Panc1 (cell line): ENCODE measurements around the gene PCDHGA5. TPM values are rescaled to one million over a fixed set of nuclear protein-coding genes. Genes with fewer than 3 reads are reported as not detected.
A peak's percentile ranks its signal among the peaks of the same experiment; 100 is the strongest.
"Not testable (repeated sequence)": the region's sequence is repeated elsewhere in the genome, so short reads cannot be mapped to it uniquely, and the experiment has no call there.

Experiments
- ATAC-seq: fragments of 200-7000 bp; cut with Tn5 transposase; 2 replicates; pipeline ENCODE4 v1.9.1; 2020; ENCODE audit warnings: mild to moderate bottlenecking, moderate library complexity
- BruUV-seq: library from RNA; stranded (reverse); fragments of 400-500 nt; replicated peaks from 2 replicates; lab custom pipeline; 2021; lab: Mats Ljungman, UMichigan
- CTCF ChIA-PET: fragments of 300-600 bp; sonication (Branson Sonifier 250); formaldehyde crosslinking; loops from one replicate; lab custom pipeline; 2022; ENCODE audit warnings: antibody characterized with exemption; lab: Charles Lee
- POLR2A ChIA-PET: fragments of 300-600 bp; sonication (Branson Sonifier 250); formaldehyde crosslinking; loops from one replicate; lab custom pipeline; 2022; ENCODE audit warnings: antibody characterized with exemption; lab: Charles Lee
- DNase-seq: peaks from one replicate; pipeline ENCODE4 v3.0.0-alpha.2; 2010; ENCODE audit warnings: low read depth, low spot score
- H3K27ac ChIP-seq: 2 replicates; pipeline ENCODE4 v1.5.1; 2011; ENCODE audit warnings: mild to moderate bottlenecking, low read length, inconsistent platforms
- H3K27me3 ChIP-seq: fragments of 200-500 bp; sonication (Bioruptor generic); 2 replicates; pipeline ENCODE4 v1.6.0; 2014; ENCODE audit warnings: low read length, inconsistent platforms; ENCODE audit not compliant: control insufficient read depth, insufficient read depth
- H3K36me3 ChIP-seq: fragments of 200-500 bp; sonication (Bioruptor generic); 2 replicates; pipeline ENCODE4 v1.5.1; 2014; ENCODE audit warnings: inconsistent platforms, mild to moderate bottlenecking, low read length, moderate library complexity; ENCODE audit not compliant: control insufficient read depth, insufficient read depth
- H3K4me1 ChIP-seq: 2 replicates; pipeline ENCODE4 v1.5.1; 2011; ENCODE audit warnings: inconsistent platforms, mild to moderate bottlenecking, low read length, moderate library complexity; ENCODE audit not compliant: control insufficient read depth, insufficient read depth
- H3K4me3 ChIP-seq, 2 experiments: 2 replicates each; pipeline ENCODE4 v1.5.1; 2011 to 2012; ENCODE audit warnings: low read depth in 2 of 2, low read length in 2 of 2, mild to moderate bottlenecking in 2 of 2, inconsistent platforms in 1 of 2, moderate library complexity in 1 of 2
- H3K9me3 ChIP-seq: fragments of 200-500 bp; sonication (Bioruptor generic); 2 replicates; pipeline ENCODE4 v1.5.1; 2014; ENCODE audit warnings: low read depth, mild to moderate bottlenecking, inconsistent platforms, low read length, moderate library complexity; ENCODE audit not compliant: control insufficient read depth, insufficient read depth
- POLR2AphosphoS5 ChIP-seq: IDR thresholded peaks from 2 replicates; pipeline ENCODE4 v1.6.1; 2012; ENCODE audit warnings: mild to moderate bottlenecking, low read depth, low read length, moderate library complexity
- SIN3A ChIP-seq: IDR thresholded peaks from 2 replicates; pipeline ENCODE4 v1.6.1; 2012; ENCODE audit warnings: low read depth, mild to moderate bottlenecking, low read length, moderate library complexity, borderline replicate concordance; ENCODE audit not compliant: insufficient read depth
- TCF7L2 ChIP-seq: IDR thresholded peaks from 2 replicates; pipeline ENCODE4 v1.6.1; 2011; ENCODE audit warnings: mild to moderate bottlenecking, low read depth, low read length, inconsistent platforms
- in situ Hi-C: cut with HindIII; loops from 2 replicates; pipeline ENCODE4 v1.10.0; 2016; ENCODE audit warnings: low sequenced_read_pairs, low pct_unique_long_range_greater_than_20kb
- intact Hi-C: fragments of 100-400 bp; cut with micrococcal nuclease; formaldehyde crosslinking; loops from one replicate; pipeline ENCODE4 v1.10.0; 2022; ENCODE audit not compliant: unreplicated experiment
- total RNA-seq: library from RNA; stranded (reverse); gene quantifications from one replicate; pipeline ENCODE4 v1.2.1, GENCODE V29; 2021; ENCODE audit not compliant: unreplicated experiment
- TF ChIP-seq, protein P1 (sequence below): fragments of 450-650 bp; IDR thresholded peaks from 2 replicates; pipeline ENCODE4 v1.5.1; 2017; ENCODE audit warnings: mild to moderate bottlenecking
- TF ChIP-seq, protein P2 (sequence below), 2 experiments: IDR thresholded peaks; 2 replicates each; pipeline ENCODE4 v1.6.1; 2011 to 2012; ENCODE audit warnings: low read depth in 2 of 2, control low read depth in 1 of 2, low read length in 1 of 2, mild to moderate bottlenecking in 1 of 2, moderate library complexity in 1 of 2; ENCODE audit not compliant: insufficient read depth in 1 of 2

The PCDHGA5 gene
- total RNA-seq, 1 experiment from 2014 or later, result 0.67 TPM

DNA sequence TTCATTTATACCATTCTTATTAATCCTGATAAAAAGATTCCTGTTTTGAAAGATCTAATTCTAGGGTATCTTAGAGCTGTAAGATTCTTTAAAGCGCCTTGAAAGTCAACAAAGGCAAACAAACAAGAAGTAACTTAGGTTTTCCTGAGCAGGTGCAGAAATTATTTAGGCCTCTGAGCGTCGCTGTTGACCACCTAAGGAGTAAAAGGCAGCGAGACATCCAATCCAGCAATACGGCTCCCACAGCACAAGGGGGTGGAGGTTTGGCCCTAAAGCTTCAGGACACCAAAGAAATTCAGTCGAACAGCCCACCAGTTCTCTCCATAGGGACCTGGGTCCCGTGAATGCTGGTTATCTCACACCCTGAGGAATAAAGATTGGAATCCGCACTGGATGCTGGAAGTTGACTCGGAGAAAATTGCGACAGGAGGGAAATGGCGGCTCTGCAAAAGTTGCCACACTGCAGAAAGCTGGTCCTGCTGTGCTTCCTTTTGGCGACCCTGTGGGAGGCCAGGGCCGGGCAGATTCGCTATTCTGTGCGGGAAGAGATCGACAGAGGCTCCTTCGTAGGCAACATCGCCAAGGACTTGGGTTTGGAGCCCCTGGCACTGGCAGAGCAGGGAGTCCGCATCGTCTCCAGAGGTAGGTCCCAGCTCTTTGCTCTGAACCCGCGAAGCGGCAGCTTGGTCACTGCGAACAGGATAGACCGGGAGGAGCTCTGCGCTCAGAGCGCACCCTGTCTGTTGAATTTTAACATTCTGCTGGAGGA lies 25.2 kb upstream of the PCDHGA5 start, which contains the start of gene PCDHGA2:
TSS of gene PCDHGA2 (plus strand) at position 223 of the 769 bp plus-strand sequence.
- no peak within 1 kb of the TSS for H3K27ac ChIP-seq
- TF ChIP-seq, protein P1, sequence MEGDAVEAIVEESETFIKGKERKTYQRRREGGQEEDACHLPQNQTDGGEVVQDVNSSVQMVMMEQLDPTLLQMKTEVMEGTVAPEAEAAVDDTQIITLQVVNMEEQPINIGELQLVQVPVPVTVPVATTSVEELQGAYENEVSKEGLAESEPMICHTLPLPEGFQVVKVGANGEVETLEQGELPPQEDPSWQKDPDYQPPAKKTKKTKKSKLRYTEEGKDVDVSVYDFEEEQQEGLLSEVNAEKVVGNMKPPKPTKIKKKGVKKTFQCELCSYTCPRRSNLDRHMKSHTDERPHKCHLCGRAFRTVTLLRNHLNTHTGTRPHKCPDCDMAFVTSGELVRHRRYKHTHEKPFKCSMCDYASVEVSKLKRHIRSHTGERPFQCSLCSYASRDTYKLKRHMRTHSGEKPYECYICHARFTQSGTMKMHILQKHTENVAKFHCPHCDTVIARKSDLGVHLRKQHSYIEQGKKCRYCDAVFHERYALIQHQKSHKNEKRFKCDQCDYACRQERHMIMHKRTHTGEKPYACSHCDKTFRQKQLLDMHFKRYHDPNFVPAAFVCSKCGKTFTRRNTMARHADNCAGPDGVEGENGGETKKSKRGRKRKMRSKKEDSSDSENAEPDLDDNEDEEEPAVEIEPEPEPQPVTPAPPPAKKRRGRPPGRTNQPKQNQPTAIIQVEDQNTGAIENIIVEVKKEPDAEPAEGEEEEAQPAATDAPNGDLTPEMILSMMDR, result peak; percentile 36
- TF ChIP-seq POLR2AphosphoS5, result no peak
- no peak within 1 kb of the TSS for H3K4me3 ChIP-seq
- BruUV-seq, result no TSS peak
- H3K9me3 ChIP-seq, result peaks cover 6% of the 10 kb centered on the region; the same call in 1 of the 2 replicates
- intact Hi-C loops, result no loop called here
- POLR2A ChIA-PET, result interaction anchor here (0.6 kb wide), 1 partner anchor 298 kb away, joined by 6 read pairs; the partner anchor contains the start of genes HDAC3 and RELL2
- H3K27me3 ChIP-seq, result no peaks in the 10 kb centered on the region
- CTCF ChIA-PET, result interaction anchor here (0.8 to 1.1 kb wide), 2 partner anchors 8 to 9 kb away, joined by 3 to 7 read pairs; partner anchors contain the start of gene PCDHGA1
- no peaks in the 10 kb centered on the region for H3K4me1 ChIP-seq
- ATAC-seq (no peak), DNase-seq (no peak)
- in situ Hi-C loops, result loop anchor here (25.0 kb wide), 1 partner anchor 151 kb away; the partner anchor contains the start of genes PCDHB10, PCDHB11, PCDHB16 and PCDHB8
- H3K36me3 ChIP-seq, result no peaks in the 10 kb centered on the region

DNA sequence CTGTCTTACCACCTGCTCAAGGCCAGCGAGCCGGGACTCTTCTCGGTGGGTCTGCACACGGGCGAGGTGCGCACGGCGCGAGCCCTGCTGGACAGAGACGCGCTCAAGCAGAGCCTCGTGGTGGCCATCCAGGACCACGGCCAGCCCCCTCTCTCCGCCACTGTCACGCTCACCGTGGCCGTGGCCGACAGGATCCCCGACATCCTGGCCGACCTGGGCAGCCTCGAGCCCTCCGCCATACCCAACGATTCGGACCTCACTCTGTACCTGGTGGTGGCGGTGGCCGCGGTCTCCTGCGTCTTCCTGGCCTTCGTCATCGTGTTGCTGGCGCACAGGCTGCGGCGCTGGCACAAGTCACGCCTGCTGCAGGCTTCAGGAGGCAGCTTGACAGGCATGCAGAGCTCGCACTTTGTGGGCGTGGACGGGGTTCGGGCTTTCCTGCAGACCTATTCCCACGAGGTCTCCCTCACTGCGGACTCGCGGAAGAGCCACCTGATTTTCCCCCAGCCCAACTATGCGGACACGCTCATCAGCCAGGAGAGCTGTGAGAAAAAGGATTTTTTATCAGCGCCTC lies 23.1 kb upstream of the PCDHGA5 start:
- POLR2A ChIA-PET, result not testable (repeated sequence)

DNA sequence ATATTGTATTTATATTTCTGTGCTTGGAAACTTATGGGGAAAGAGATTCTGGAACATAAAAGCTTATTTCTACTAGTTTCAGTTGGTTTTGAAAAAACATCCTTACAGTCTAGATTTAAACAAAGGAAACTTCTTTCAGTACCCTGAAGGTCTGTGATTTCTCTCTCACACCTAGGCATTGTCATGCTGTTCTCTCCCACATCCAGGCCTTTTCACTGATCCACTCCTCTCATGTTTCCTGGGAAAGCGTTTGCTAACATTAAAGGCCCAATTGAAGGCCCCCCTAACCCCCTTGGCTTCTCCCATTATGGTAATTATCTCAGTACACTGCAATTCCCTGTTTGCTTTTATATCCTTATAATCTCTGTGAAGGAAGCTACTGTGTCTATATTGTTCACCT lies 21.2 kb upstream of the PCDHGA5 start:
- Histone ChIP-seq H3K4me3 (no peak overlapping the region), H3K9me3 (no peaks in the 10 kb centered on the region; the same call in 1 of the 2 replicates), H3K27me3 (no peaks in the 10 kb centered on the region), H3K27ac (no peak overlapping the region), H3K36me3 (no peaks in the 10 kb centered on the region), H3K4me1 (no peaks in the 10 kb centered on the region)
- intact Hi-C loops (no loop called here), in situ Hi-C loops (loop anchor here (25.0 kb wide), 1 partner anchor 155 kb away; the partner anchor contains the start of genes PCDHB10, PCDHB11, PCDHB16 and PCDHB8)
- DNase-seq (no peak), ATAC-seq (no peak)
- ChIA-PET CTCF (interaction anchor here (0.6 kb wide), 1 partner anchor 595 kb away, joined by 3 read pairs; no protein-coding TSS in a partner anchor), POLR2A (interaction anchor here (1.0 kb wide), 1 partner anchor 22 kb away, joined by 3 read pairs; no protein-coding TSS in a partner anchor)
- BruUV-seq, result no TSS peak
- no peak for TF ChIP-seq SIN3A
- TF ChIP-seq, protein P1, result no peak
- TF ChIP-seq, protein P2, sequence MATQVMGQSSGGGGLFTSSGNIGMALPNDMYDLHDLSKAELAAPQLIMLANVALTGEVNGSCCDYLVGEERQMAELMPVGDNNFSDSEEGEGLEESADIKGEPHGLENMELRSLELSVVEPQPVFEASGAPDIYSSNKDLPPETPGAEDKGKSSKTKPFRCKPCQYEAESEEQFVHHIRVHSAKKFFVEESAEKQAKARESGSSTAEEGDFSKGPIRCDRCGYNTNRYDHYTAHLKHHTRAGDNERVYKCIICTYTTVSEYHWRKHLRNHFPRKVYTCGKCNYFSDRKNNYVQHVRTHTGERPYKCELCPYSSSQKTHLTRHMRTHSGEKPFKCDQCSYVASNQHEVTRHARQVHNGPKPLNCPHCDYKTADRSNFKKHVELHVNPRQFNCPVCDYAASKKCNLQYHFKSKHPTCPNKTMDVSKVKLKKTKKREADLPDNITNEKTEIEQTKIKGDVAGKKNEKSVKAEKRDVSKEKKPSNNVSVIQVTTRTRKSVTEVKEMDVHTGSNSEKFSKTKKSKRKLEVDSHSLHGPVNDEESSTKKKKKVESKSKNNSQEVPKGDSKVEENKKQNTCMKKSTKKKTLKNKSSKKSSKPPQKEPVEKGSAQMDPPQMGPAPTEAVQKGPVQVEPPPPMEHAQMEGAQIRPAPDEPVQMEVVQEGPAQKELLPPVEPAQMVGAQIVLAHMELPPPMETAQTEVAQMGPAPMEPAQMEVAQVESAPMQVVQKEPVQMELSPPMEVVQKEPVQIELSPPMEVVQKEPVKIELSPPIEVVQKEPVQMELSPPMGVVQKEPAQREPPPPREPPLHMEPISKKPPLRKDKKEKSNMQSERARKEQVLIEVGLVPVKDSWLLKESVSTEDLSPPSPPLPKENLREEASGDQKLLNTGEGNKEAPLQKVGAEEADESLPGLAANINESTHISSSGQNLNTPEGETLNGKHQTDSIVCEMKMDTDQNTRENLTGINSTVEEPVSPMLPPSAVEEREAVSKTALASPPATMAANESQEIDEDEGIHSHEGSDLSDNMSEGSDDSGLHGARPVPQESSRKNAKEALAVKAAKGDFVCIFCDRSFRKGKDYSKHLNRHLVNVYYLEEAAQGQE (IDR thresholded peaks at IDR 0.05; ENCODE audit: insufficient read depth in 1 of 2, low read depth in 2 of 2, low read length in 1 of 2), result no peak
- no peak for TF ChIP-seq POLR2AphosphoS5
- TF ChIP-seq TCF7L2, result no peak

More for the DNA sequence above, 23.1 kb upstream of the PCDHGA5 start:
- intact Hi-C loops, DNase-seq, H3K4me3 ChIP-seq, H3K36me3 ChIP-seq, H3K27ac ChIP-seq, H3K9me3 ChIP-seq, BruUV-seq, CTCF ChIA-PET, ATAC-seq, H3K4me1 ChIP-seq, H3K27me3 ChIP-seq: not testable (repeated sequence)
- in situ Hi-C loops, result loop anchor here (25.0 kb wide), 1 partner anchor 154 kb away; the partner anchor contains the start of genes PCDHB10, PCDHB11, PCDHB16 and PCDHB8
